SK-N-SH treated with all-trans-retinoic acid at 6 μM for 48 hours (cell line): ENCODE results near the gene UBR2.
A peak's percentile ranks its signal among the peaks of the same experiment; 100 is the strongest.

ENCODE experiments used
- ATAC-seq: fragments of 200-7000 bp; cut with Tn5 transposase; 3 replicates; pipeline ENCODE4 v1.9.1; 2020; ENCODE audit warnings: mild to moderate bottlenecking, moderate library complexity
- ARNTL ChIP-seq: fragments of 450-650 bp; formaldehyde crosslinking; IDR thresholded peaks from 2 replicates; pipeline ENCODE4 v1.5.0; 2020; ENCODE audit warnings: low read depth, mild to moderate bottlenecking, moderate library complexity, borderline replicate concordance
- BACH2 ChIP-seq: fragments of 250-450 bp; sonication (Bioruptor Pico); IDR thresholded peaks from 2 replicates; pipeline ENCODE4 v1.9.0; 2021; ENCODE audit warnings: mild to moderate bottlenecking, borderline replicate concordance
- CSDC2 ChIP-seq: fragments of 250-450 bp; sonication (Bioruptor Pico); IDR thresholded peaks from 2 replicates; pipeline ENCODE4 v1.5.0; 2020; ENCODE audit warnings: mild to moderate bottlenecking, moderate library complexity
- GLIS3 ChIP-seq: fragments of 250-450 bp; sonication (Bioruptor Pico); IDR thresholded peaks from 2 replicates; pipeline ENCODE4 v1.5.0; 2020; ENCODE audit warnings: mild to moderate bottlenecking, moderate library complexity
- ISL1 ChIP-seq: fragments of 250-450 bp; sonication (Bioruptor Pico); IDR thresholded peaks from 2 replicates; pipeline ENCODE4 v2.1.2; 2022; ENCODE audit warnings: mild to moderate bottlenecking, moderate library complexity
- PPARA ChIP-seq: fragments of 250-450 bp; sonication (Bioruptor Pico); IDR thresholded peaks from 2 replicates; pipeline ENCODE4 v1.5.0; 2020; ENCODE audit warnings: mild to moderate bottlenecking, borderline replicate concordance
- RARB ChIP-seq: fragments of 250-450 bp; sonication (Bioruptor Pico); IDR thresholded peaks from 2 replicates; pipeline ENCODE4 v1.8.0; 2021; ENCODE audit warnings: mild to moderate bottlenecking, moderate library complexity
- SNAI2 ChIP-seq: fragments of 250-450 bp; sonication (Bioruptor Pico); IDR thresholded peaks from 2 replicates; pipeline ENCODE4 v1.5.0; 2020; ENCODE audit warnings: mild to moderate bottlenecking, moderate library complexity
- TOX ChIP-seq: fragments of 250-450 bp; sonication (Bioruptor Pico); IDR thresholded peaks from 2 replicates; pipeline ENCODE4 v1.8.0; 2021; ENCODE audit warnings: mild to moderate bottlenecking, moderate library complexity, borderline replicate concordance
- ZC3H10 ChIP-seq: fragments of 250-450 bp; sonication (Bioruptor Pico); IDR thresholded peaks from 2 replicates; pipeline ENCODE4 v1.5.1; 2021; ENCODE audit warnings: mild to moderate bottlenecking, moderate library complexity
- ZFP3 ChIP-seq: fragments of 250-450 bp; sonication (Bioruptor Pico); IDR thresholded peaks from 2 replicates; pipeline ENCODE4 v1.5.0; 2020; ENCODE audit warnings: mild to moderate bottlenecking, moderate library complexity
- ZFP30 ChIP-seq: fragments of 450-650 bp; formaldehyde crosslinking; IDR thresholded peaks from 2 replicates; pipeline ENCODE4 v1.5.0; 2022; ENCODE audit warnings: mild to moderate bottlenecking, moderate library complexity
- ZNF565 ChIP-seq: fragments of 450-650 bp; formaldehyde crosslinking; conservative IDR thresholded peaks from 2 replicates; pipeline ENCODE4 v1.5.0; 2020; ENCODE audit warnings: low read depth, mild to moderate bottlenecking, moderate library complexity
- ZNF70 ChIP-seq: fragments of 450-650 bp; formaldehyde crosslinking; IDR thresholded peaks from 2 replicates; pipeline ENCODE4 v1.5.0; 2020; ENCODE audit warnings: mild to moderate bottlenecking, moderate library complexity
- TF ChIP-seq, protein P1 (sequence below): fragments of 250-450 bp; sonication (Bioruptor Pico); IDR thresholded peaks from 2 replicates; pipeline ENCODE4 v1.5.1; 2020; ENCODE audit warnings: low read depth, mild to moderate bottlenecking, moderate library complexity
- TF ChIP-seq, protein P2 (sequence below): fragments of 250-450 bp; sonication (Bioruptor Pico); IDR thresholded peaks from 2 replicates; pipeline ENCODE4 v1.5.0; 2020; ENCODE audit warnings: mild to moderate bottlenecking, moderate library complexity
- TF ChIP-seq, protein P3 (sequence below): fragments of 250-450 bp; sonication (Bioruptor Pico); IDR thresholded peaks from 2 replicates; pipeline ENCODE4 v1.8.0; 2020; ENCODE audit warnings: mild to moderate bottlenecking, moderate library complexity, borderline replicate concordance
- TF ChIP-seq, protein P4 (sequence below): fragments of 250-450 bp; sonication (Bioruptor Pico); IDR thresholded peaks from 2 replicates; pipeline ENCODE4 v1.8.0; 2021; ENCODE audit warnings: low read depth, mild to moderate bottlenecking, moderate library complexity, borderline replicate concordance

Gene UBR2

DNA sequence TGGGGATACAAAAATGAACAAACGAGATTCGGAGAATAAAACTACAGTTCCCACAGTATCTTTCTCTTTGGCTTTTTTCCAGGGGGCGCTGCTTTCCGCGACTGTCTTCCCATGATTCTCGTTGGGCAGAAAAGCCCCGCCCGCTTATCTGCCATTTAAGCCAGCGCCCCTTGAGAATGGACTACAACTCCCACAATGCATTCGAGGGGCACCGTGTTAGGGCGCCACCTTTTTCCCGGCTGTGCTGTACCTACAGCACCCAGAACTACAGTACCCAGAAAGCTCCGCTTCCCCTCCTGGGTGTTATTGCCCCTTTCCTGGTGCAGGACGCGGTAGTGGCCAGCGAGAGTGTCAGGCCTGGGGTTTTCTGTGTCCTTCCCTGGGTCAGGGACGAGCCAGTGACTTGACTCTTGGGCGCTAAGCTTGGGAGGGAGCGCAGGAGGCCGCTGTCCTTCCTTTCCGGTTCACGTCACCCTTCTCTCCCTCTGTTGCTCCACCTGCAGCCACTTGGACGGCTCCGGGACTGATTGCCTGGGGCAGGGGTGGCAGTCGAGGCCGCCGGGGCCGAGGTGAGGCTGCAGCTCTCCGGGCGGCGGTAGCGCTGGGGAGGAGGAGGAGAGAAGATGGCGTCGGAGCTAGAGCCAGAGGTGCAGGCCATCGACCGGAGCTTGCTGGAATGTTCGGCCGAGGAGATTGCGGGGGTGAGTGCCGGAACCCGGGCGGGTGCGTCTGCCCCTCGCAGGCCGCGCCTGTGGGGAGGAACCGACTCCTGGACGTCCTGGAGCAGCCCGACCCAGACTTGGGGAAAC lies at the start of gene UBR2:
Gene UBR2 (plus strand): TSS at position 333 of the 809 bp plus-strand sequence. CDS start 291 bp downstream, at position 624.
- TF ChIP-seq ZFP3 (CRISPR knock-in tag) (peak; percentile 93), ZNF565 (CRISPR knock-in tag) (no peak)
- peak; percentile 98 for ATAC-seq

DNA sequence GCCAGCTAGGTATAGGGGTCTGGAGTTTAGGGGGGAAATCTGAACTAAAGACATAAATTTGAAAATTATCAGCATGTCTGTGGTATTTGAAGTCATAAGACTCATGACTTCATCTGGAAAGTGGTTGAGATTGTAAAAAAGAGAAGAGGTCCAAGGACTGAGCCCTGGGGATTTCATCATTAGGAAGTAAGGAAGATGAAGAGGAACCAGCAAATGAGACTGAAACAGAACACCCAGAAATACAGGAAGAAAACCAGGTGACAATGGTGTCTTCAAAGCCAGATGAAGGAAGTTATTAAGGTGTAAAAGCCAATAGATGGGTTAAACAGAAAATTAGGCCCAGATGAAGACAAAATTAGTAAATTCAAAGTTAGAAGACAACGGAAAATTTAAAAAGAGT lies 49.1 kb upstream of the UBR2 start:
- no peak for ATAC-seq
- no peak for TF ChIP-seq PPARA (CRISPR knock-in tag)

DNA sequence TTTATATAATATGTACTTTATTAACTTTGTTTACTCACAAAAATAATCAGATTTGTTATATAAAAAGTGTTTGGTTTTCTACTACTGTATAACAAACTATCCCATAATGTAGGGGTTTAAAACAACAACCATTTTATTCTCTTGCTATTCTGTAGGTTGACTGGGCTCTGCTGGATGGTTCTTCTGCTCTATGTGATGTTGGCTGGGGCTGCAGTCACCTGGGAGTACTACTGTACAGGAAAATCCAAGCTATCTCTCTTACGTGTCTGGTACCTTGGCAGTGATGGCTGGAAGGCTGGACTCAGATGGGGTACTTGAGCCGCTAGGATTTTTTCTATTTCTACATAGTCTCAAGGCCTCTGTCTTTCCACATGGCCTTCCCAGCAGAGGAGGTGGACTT lies 44.0 kb upstream of the UBR2 start:
- no peak for TF ChIP-seq ZFP30
- TF ChIP-seq BACH2 (CRISPR knock-in tag) = no peak
- no peak for TF ChIP-seq CSDC2
- TF ChIP-seq, protein P1, sequence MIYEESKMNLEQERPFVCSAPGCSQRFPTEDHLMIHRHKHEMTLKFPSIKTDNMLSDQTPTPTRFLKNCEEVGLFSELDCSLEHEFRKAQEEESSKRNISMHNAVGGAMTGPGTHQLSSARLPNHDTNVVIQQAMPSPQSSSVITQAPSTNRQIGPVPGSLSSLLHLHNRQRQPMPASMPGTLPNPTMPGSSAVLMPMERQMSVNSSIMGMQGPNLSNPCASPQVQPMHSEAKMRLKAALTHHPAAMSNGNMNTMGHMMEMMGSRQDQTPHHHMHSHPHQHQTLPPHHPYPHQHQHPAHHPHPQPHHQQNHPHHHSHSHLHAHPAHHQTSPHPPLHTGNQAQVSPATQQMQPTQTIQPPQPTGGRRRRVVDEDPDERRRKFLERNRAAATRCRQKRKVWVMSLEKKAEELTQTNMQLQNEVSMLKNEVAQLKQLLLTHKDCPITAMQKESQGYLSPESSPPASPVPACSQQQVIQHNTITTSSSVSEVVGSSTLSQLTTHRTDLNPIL (CRISPR knock-in tag) = no peak
- TF ChIP-seq GLIS3 = no peak
- no peak for TF ChIP-seq ZNF565 (CRISPR knock-in tag)
- TF ChIP-seq TOX (CRISPR knock-in tag) = no peak
- TF ChIP-seq ISL1 (CRISPR knock-in tag) = no peak
- TF ChIP-seq, protein P2, sequence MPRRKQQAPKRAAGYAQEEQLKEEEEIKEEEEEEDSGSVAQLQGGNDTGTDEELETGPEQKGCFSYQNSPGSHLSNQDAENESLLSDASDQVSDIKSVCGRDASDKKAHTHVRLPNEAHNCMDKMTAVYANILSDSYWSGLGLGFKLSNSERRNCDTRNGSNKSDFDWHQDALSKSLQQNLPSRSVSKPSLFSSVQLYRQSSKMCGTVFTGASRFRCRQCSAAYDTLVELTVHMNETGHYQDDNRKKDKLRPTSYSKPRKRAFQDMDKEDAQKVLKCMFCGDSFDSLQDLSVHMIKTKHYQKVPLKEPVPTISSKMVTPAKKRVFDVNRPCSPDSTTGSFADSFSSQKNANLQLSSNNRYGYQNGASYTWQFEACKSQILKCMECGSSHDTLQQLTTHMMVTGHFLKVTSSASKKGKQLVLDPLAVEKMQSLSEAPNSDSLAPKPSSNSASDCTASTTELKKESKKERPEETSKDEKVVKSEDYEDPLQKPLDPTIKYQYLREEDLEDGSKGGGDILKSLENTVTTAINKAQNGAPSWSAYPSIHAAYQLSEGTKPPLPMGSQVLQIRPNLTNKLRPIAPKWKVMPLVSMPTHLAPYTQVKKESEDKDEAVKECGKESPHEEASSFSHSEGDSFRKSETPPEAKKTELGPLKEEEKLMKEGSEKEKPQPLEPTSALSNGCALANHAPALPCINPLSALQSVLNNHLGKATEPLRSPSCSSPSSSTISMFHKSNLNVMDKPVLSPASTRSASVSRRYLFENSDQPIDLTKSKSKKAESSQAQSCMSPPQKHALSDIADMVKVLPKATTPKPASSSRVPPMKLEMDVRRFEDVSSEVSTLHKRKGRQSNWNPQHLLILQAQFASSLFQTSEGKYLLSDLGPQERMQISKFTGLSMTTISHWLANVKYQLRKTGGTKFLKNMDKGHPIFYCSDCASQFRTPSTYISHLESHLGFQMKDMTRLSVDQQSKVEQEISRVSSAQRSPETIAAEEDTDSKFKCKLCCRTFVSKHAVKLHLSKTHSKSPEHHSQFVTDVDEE = no peak
- no peak for TF ChIP-seq SNAI2 (CRISPR knock-in tag)
- TF ChIP-seq, protein P3, sequence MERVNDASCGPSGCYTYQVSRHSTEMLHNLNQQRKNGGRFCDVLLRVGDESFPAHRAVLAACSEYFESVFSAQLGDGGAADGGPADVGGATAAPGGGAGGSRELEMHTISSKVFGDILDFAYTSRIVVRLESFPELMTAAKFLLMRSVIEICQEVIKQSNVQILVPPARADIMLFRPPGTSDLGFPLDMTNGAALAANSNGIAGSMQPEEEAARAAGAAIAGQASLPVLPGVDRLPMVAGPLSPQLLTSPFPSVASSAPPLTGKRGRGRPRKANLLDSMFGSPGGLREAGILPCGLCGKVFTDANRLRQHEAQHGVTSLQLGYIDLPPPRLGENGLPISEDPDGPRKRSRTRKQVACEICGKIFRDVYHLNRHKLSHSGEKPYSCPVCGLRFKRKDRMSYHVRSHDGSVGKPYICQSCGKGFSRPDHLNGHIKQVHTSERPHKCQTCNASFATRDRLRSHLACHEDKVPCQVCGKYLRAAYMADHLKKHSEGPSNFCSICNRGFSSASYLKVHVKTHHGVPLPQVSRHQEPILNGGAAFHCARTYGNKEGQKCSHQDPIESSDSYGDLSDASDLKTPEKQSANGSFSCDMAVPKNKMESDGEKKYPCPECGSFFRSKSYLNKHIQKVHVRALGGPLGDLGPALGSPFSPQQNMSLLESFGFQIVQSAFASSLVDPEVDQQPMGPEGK = no peak
- TF ChIP-seq RARB (CRISPR knock-in tag) = no peak
- TF ChIP-seq ARNTL (CRISPR knock-in tag) = no peak
- no peak for TF ChIP-seq ZC3H10 (CRISPR knock-in tag)
- TF ChIP-seq PPARA (CRISPR knock-in tag) = no peak
- no peak for TF ChIP-seq ZNF70 (CRISPR knock-in tag)
- TF ChIP-seq, protein P4, sequence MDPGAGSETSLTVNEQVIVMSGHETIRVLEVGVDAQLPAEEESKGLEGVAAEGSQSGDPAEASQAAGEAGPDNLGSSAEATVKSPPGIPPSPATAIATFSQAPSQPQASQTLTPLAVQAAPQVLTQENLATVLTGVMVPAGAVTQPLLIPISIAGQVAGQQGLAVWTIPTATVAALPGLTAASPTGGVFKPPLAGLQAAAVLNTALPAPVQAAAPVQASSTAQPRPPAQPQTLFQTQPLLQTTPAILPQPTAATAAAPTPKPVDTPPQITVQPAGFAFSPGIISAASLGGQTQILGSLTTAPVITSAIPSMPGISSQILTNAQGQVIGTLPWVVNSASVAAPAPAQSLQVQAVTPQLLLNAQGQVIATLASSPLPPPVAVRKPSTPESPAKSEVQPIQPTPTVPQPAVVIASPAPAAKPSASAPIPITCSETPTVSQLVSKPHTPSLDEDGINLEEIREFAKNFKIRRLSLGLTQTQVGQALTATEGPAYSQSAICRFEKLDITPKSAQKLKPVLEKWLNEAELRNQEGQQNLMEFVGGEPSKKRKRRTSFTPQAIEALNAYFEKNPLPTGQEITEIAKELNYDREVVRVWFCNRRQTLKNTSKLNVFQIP (CRISPR knock-in tag) = no peak
- ATAC-seq = no peak

DNA sequence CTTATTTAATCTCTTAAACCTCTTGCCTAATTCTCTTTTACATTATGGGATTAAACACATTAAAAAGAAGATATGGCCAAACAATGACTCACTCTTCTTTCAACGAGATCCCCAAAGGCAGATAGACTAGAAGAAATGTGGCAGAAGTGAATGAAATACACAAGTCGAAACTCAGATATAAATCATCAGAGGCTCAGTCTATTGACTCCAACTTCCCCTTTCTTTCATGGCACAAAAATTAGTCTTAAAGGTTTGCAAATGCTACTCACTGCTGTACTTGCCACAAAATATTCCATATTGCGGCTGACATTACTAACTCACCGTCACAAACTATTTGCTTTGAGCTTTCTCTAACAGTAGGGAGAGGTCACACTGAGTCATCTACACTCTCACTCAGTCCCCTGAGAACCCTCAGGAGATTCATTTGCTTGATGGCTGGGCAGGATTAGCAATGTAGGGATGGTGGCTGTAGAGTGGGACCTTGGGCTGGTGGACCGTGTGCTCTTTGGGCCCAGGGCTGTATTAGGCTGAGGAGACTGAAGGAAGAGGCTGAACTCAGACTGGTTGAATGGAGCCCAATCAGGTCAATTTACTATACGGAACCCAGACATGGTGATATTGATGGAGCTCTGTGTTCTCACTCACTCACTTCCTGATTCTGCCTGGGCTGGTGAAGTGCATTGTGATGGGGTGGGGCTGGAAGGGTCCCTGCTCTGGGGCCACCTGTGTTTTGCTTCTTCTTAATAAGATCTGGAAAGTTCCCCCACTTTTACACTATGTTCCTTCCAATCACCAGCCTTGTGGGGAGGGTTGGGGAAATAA lies 42.8 kb upstream of the UBR2 start:
- no peak for TF ChIP-seq ZNF70 (CRISPR knock-in tag)
- TF ChIP-seq, protein P1 (CRISPR knock-in tag) = no peak
- no peak for TF ChIP-seq RARB (CRISPR knock-in tag)
- TF ChIP-seq ISL1 (CRISPR knock-in tag) = no peak
- TF ChIP-seq ARNTL (CRISPR knock-in tag) = no peak
- TF ChIP-seq GLIS3 = no peak
- TF ChIP-seq ZC3H10 (CRISPR knock-in tag) = no peak
- TF ChIP-seq TOX (CRISPR knock-in tag) = no peak
- peak; percentile 85 for ATAC-seq
